GM12878 (cell line): ENCODE results near the gene DST. TPM values are rescaled to one million over a fixed set of nuclear protein-coding genes. Genes with fewer than 3 reads are reported as not detected.

Source experiments
- ATAC-seq: fragments of 200-7000 bp; cut with Tn5 transposase; 3 replicates; pipeline ENCODE4 v1.9.1; 2020; ENCODE audit warnings: mild to moderate bottlenecking, moderate library complexity
- BruUV-seq: library from RNA; stranded (reverse); fragments of 400-500 nt; replicated peaks from 2 replicates; lab custom pipeline; 2021; lab: Mats Ljungman, UMichigan
- CTCF ChIA-PET: fragments of 300-600 bp; sonication (Branson Sonifier 250); formaldehyde crosslinking; extraction: SDS; loops from one replicate; lab custom pipeline; 2021; ENCODE audit warnings: inconsistent platforms; lab: Yijun Ruan, JAX
- POLR2A ChIA-PET: fragments of 350-600 bp; formaldehyde crosslinking; extraction: SDS; loops from one replicate; lab custom pipeline; 2021; ENCODE audit warnings: inconsistent platforms; lab: Charles Lee
- RAD21 ChIA-PET: fragments of 300-600 bp; sonication (Branson Sonifier 250); formaldehyde crosslinking; loops from one replicate; lab custom pipeline; 2023; ENCODE audit warnings: antibody characterized with exemption; ENCODE audit not compliant: unreplicated experiment; lab: Charles Lee
- SMC1A ChIA-PET: fragments of 300-600 bp; sonication (Branson Sonifier 250); formaldehyde crosslinking; loops from one replicate; lab custom pipeline; 2023; ENCODE audit not compliant: unreplicated experiment, uncharacterized antibody; lab: Charles Lee
- DNase-seq: peaks from one replicate; pipeline ENCODE4 v3.0.0-alpha.2; 2011; ENCODE audit warnings: low read depth, low spot score
- FAIRE-seq: peaks from 3 replicates; lab custom pipeline; 2011; peaks lifted over from hg19 to GRCh38; lab: Jason Lieb, UNC
- H2AFZ ChIP-seq: 2 replicates; pipeline ENCODE4 v1.6.0; 2011; ENCODE audit warnings: low read depth, low read length, control low read depth; ENCODE audit not compliant: control insufficient read depth
- H3K27ac ChIP-seq: 2 replicates; pipeline ENCODE4 v1.5.1; 2011; ENCODE audit warnings: control low read depth; ENCODE audit not compliant: control insufficient read depth, insufficient read depth
- H3K27me3 ChIP-seq, 2 experiments: replicated peaks in 1 of 2; 2 replicates each; pipeline versions ENCODE4 v1.6.0 to v1.6.1; 2011; ENCODE audit warnings: low read length in 1 of 2; ENCODE audit not compliant: control insufficient read depth in 2 of 2, insufficient read depth in 2 of 2
- H3K36me3 ChIP-seq, 2 experiments: 2 replicates each; pipeline ENCODE4 v1.5.1; 2011; ENCODE audit warnings: low read length in 1 of 2; ENCODE audit not compliant: control insufficient read depth in 2 of 2, insufficient read depth in 2 of 2
- H3K4me1 ChIP-seq: 2 replicates; pipeline ENCODE4 v1.6.1; 2011; ENCODE audit warnings: mild to moderate bottlenecking, low read length, moderate library complexity, mixed read lengths; ENCODE audit not compliant: control insufficient read depth, insufficient read depth
- H3K4me2 ChIP-seq: 2 replicates; pipeline ENCODE4 v1.6.0; 2011; ENCODE audit warnings: control low read depth; ENCODE audit not compliant: control insufficient read depth, insufficient read depth
- H3K4me3 ChIP-seq: fragments of 200-600 bp; sonication (generic); 2 replicates; pipeline ENCODE4 v1.5.1; 2016
- H3K79me2 ChIP-seq: 2 replicates; pipeline ENCODE4 v1.6.0; 2011; ENCODE audit warnings: low read length; ENCODE audit not compliant: control insufficient read depth, insufficient read depth
- H3K9ac ChIP-seq: 2 replicates; pipeline ENCODE4 v1.8.0; 2011; ENCODE audit warnings: low read length, control low read depth, mixed read lengths; ENCODE audit not compliant: control insufficient read depth, insufficient read depth
- H3K9me3 ChIP-seq: replicated peaks from 3 replicates; pipeline ENCODE4 v1.5.1; 2011; ENCODE audit warnings: mild to moderate bottlenecking, low read length; ENCODE audit not compliant: control insufficient read depth, insufficient read depth
- H4K20me1 ChIP-seq: 2 replicates; pipeline ENCODE4 v1.6.0; 2011; ENCODE audit not compliant: control insufficient read depth, insufficient read depth
- CEBPB ChIP-seq, 2 experiments: fragments of 150-350 bp in 1 of 2; IDR thresholded peaks; 2 replicates each; pipeline ENCODE4 v1.6.1; 2012 to 2014; ENCODE audit warnings: low read depth in 2 of 2, low read length in 2 of 2, borderline replicate concordance in 1 of 2, inconsistent platforms in 1 of 2
- E2F8 ChIP-seq: fragments of 450-650 bp; IDR thresholded peaks from 2 replicates; pipeline ENCODE4 v1.6.1; 2018; ENCODE audit warnings: mild to moderate bottlenecking, low read depth, moderate library complexity; ENCODE audit not compliant: partially characterized antibody
- EZH2 ChIP-seq: IDR thresholded peaks from 2 replicates; pipeline ENCODE4 v1.6.1; 2012; ENCODE audit warnings: low read depth, mild to moderate bottlenecking, control low read depth, inconsistent platforms, low read length, borderline replicate concordance; ENCODE audit not compliant: control insufficient read depth
- HDGF ChIP-seq: fragments of 450-650 bp; IDR thresholded peaks from 2 replicates; pipeline ENCODE4 v1.6.1; 2016; ENCODE audit warnings: antibody characterized with exemption
- IRF4 ChIP-seq: IDR thresholded peaks from 2 replicates; pipeline ENCODE4 v1.6.1; 2011; ENCODE audit warnings: low read depth, low read length
- MAX ChIP-seq: IDR thresholded peaks from 2 replicates; pipeline ENCODE4 v1.6.1; 2012; ENCODE audit warnings: low read depth, low read length, improper control_type of control experiment
- MYC ChIP-seq: IDR thresholded peaks from 2 replicates; pipeline ENCODE4 v1.6.1; 2011; ENCODE audit warnings: mild to moderate bottlenecking, low read length, moderate library complexity, inconsistent platforms; ENCODE audit not compliant: insufficient read depth, insufficient replicate concordance, insufficient read length, severe bottlenecking
- RCOR1 ChIP-seq: conservative IDR thresholded peaks from 2 replicates; pipeline ENCODE4 v1.6.1; 2012; ENCODE audit warnings: low read depth, low read length, improper control_type of control experiment
- SREBF2 ChIP-seq: IDR thresholded peaks from 2 replicates; pipeline ENCODE4 v1.6.1; 2012; ENCODE audit warnings: mild to moderate bottlenecking, low read length
- SRF ChIP-seq, 2 experiments: IDR thresholded peaks; 2 replicates each; pipeline ENCODE4 v1.6.1; 2011; ENCODE audit warnings: low read depth in 2 of 2, low read length in 2 of 2, mild to moderate bottlenecking in 1 of 2, moderate library complexity in 1 of 2
- YBX1 ChIP-seq: fragments of 450-650 bp; IDR thresholded peaks from 2 replicates; pipeline ENCODE4 v1.6.1; 2016; ENCODE audit warnings: antibody characterized with exemption
- YY1 ChIP-seq: IDR thresholded peaks from 2 replicates; pipeline ENCODE4 v1.6.1; 2011; ENCODE audit warnings: low read depth, mild to moderate bottlenecking, low read length
- ZNF24 ChIP-seq: fragments of 450-650 bp; IDR thresholded peaks from 2 replicates; pipeline ENCODE4 v1.6.1; 2017; ENCODE audit warnings: antibody characterized with exemption, mild to moderate bottlenecking
- WGBS: methylation state at CpG from one replicate; pipeline ENCODE4 v1.1.6; 2016; ENCODE audit warnings: low lambda C conversion rate; ENCODE audit not compliant: insufficient replicate concordance, insufficient coverage; ENCODE audit errors: missing lambda C conversion rate; 5-methylcytosine and 5-hydroxymethylcytosine counted together
- in situ Hi-C: fragments of 300-500 bp; cut with MboI; formaldehyde crosslinking; loops from 9 replicates; pipeline ENCODE4 v1.14.3; 2018; ENCODE audit warnings: mixed read lengths
- intact Hi-C: fragments of 100-400 bp; cut with micrococcal nuclease; formaldehyde crosslinking; loops from one replicate; pipeline ENCODE4 v1.14.2; 2022; ENCODE audit not compliant: unreplicated experiment
- polyA plus RNA-seq, 11 experiments: library from polyadenylated mRNA; depleted of rRNA in 4 of 11; unstranded in 6 of 11; stranded (reverse) in 5 of 11; fragments of >200 nt; fragmentation: Nextera tagmentation in 4 of 11; fragmentation: Illumina TruSeq in 1 of 11; extraction: Ambion mirVana in 4 of 11; extraction: Trizol in 1 of 11; gene quantifications; 1 replicate in 1 of 11; 2 replicates in 10 of 11; pipeline versions ENCODE4 v1.2.1 to v1.2.3, GENCODE V29; 2011 to 2016; ENCODE audit warnings: inconsistent platforms in 2 of 11, missing spikeins in 2 of 11, low read depth in 1 of 11
- total RNA-seq, 4 experiments: library from RNA; depleted of rRNA in 3 of 4; stranded (reverse); fragments of >200 nt in 3 of 4; fragmentation: Illumina TruSeq in 1 of 4; extraction: Trizol in 1 of 4; gene quantifications; 2 replicates each; pipeline versions ENCODE4 v1.2.1 to v1.2.3, GENCODE V29; 2013 to 2021

DST gene
- total and polyA plus RNA-seq, 10 of the 15 experiments (the other 5 are each of a cell fraction or from before 2014, with no cell fraction given): 32.1 to 156 (median 75.0) TPM

- Histone ChIP-seq H3K9ac (no peak overlapping the region), H3K27me3 (no peaks in the 10 kb centered on the region), H3K4me2 (no peak overlapping the region), H3K4me3 (no peak overlapping the region), H3K4me1 (peaks cover 1% of the 10 kb centered on the region), H3K27ac (no peak overlapping the region), H3K79me2 (peaks cover 2% of the 10 kb centered on the region; the same call in 1 of the 2 replicates), H4K20me1 (no peaks in the 10 kb centered on the region), H3K36me3 (peaks cover 0 to 13% of the 10 kb centered on the region in 2 experiments; a peak in 2 of 4 replicates), H3K9me3 (no peaks in the 10 kb centered on the region), H2AFZ (no peak overlapping the region)
- ChIA-PET POLR2A (no interaction called here), SMC1A (interaction anchor here (0.7 to 1.7 kb wide), 9 partner anchors 9 to 167 kb away, joined by 3 to 5 read pairs (median 3); partner anchors contain the start of gene DST), CTCF (interaction anchor here (0.7 to 1.3 kb wide), 4 partner anchors 12 to 41 kb away, joined by 3 to 4 read pairs (median 4); partner anchors contain the start of gene DST), RAD21 (no interaction called here)
- no peak for FAIRE-seq
- intact Hi-C loops (no loop called here), in situ Hi-C loops (no loop called here)
- BruUV-seq: no TSS peak
- TF ChIP-seq MAX: no peak
- TF ChIP-seq CEBPB (IDR thresholded peaks at IDR 0.05; ENCODE audit: borderline replicate concordance in 1 of 2, low read depth in 2 of 2, low read length in 2 of 2): no peak
- no peak for TF ChIP-seq IRF4
- TF ChIP-seq E2F8: no peak
- no peak for TF ChIP-seq SRF (IDR thresholded peaks at IDR 0.05; ENCODE audit: low read depth in 2 of 2, low read length in 2 of 2)
- TF ChIP-seq HDGF: no peak
- TF ChIP-seq ZNF24: no peak
- TF ChIP-seq MYC: no peak
- no peak for TF ChIP-seq RCOR1
- TF ChIP-seq YBX1: no peak
- no peak for TF ChIP-seq SREBF2
- TF ChIP-seq EZH2: no peak
- no peak for TF ChIP-seq YY1
- no peak for DNase-seq
- ATAC-seq: no peak
- 0% methylated on average over 1 of the region's 1 CpG for WGBS
These were observed 41.2 kb upstream of the DST start for GRCh38 chr6:56683882-56684281.
